Measurements from ENCODE around the gene AAK1.

Gene AAK1

DNA sequence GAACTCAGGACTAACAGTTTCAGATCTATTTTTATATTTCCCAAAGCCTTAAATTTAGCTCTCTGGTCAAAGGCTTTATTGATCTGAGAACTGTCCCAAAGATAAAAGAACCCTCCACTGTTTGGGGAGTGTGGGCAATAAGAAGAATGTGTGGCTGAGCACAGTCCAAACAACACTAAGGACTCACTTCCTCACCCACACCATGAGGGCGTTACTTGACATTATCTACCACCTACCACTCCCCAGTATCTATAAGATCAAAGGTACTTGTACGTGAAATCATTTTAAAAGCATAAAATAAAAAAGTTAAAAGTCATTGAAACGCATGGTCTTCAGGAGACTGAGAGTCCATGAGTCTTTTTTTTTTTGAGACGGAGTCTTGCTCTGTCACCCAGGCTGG, 151.7 kb downstream of the AAK1 start:
- H3K9ac ChIP-seq (ENCODE audit: low read length) = no peak overlapping the region
- H3K36me3 ChIP-seq (ENCODE audit: control insufficient read depth, insufficient read depth, low read length) = peaks cover 14% of the 10 kb centered on the region; the same call in 1 of the 2 replicates
- no peak overlapping the region for H3K27ac ChIP-seq (ENCODE audit: low read depth, low read length)
- no peaks in the 10 kb centered on the region for H3K9me3 ChIP-seq (ENCODE audit: control insufficient read depth, insufficient read depth, low read depth, low read length)
- no peaks in the 10 kb centered on the region for H3K4me1 ChIP-seq (ENCODE audit: control insufficient read depth, insufficient read depth, low read length)
- H3K4me3 ChIP-seq (ENCODE audit: low read depth, low read length) = no peak overlapping the region
- no peaks in the 10 kb centered on the region for H3K27me3 ChIP-seq (ENCODE audit: control insufficient read depth, insufficient read depth, low read length)

DNA sequence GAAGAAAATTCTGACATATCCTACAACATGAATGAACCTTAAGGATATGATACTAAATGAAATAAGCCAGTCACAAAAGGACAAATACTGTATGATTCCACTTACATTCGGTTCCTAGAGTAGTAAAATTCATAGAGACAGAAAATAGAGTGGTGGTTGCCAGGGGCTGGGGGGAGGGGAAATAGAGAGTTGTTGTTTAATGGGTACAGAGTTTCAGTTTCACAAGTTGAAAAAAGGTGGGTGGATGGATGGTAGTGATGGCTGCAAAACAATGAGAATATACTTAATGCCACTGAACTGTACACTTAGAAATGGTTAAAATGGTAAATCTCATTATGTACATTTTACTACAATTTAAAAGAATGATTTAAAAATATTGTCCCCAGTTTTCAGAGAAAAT, 153.1 kb downstream of the AAK1 start:
- H3K27me3 ChIP-seq (ENCODE audit: control insufficient read depth, insufficient read depth, low read length) = no peaks in the 10 kb centered on the region
- H3K9ac ChIP-seq (ENCODE audit: low read length) = no peak overlapping the region
- H3K4me1 ChIP-seq (ENCODE audit: control insufficient read depth, insufficient read depth, low read length) = no peaks in the 10 kb centered on the region
- H3K4me3 ChIP-seq (ENCODE audit: low read depth, low read length) = no peak overlapping the region
- H3K9me3 ChIP-seq (ENCODE audit: control insufficient read depth, insufficient read depth, low read depth, low read length) = no peaks in the 10 kb centered on the region
- peaks cover 14% of the 10 kb centered on the region; the same call in 1 of the 2 replicates for H3K36me3 ChIP-seq (ENCODE audit: control insufficient read depth, insufficient read depth, low read length)
- no peak overlapping the region for H3K27ac ChIP-seq (ENCODE audit: low read depth, low read length)

DNA sequence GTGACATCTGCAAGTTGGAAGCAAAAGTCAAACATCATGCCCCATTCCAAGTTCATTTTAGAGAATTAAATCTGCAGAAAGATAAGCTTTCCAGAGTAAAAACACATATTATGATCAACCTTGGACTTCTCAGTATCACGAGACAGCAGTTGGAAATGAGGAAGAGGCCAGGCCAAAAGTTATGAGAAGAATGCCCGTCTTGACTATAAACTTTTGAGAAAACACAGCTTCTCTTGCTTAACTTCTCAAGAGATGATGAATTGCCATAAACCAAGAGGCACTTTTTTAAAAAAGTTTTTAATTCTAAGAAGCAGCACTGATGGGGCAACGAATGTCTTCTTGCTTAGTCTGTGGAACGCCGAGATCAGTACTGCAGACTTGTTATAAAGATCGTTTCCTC, 153.7 kb downstream of the AAK1 start:
- Histone ChIP-seq H3K27ac (ENCODE audit: low read depth, low read length) (no peak overlapping the region), H3K9me3 (ENCODE audit: control insufficient read depth, insufficient read depth, low read depth, low read length) (no peaks in the 10 kb centered on the region), H3K36me3 (ENCODE audit: control insufficient read depth, insufficient read depth, low read length) (peaks cover 14% of the 10 kb centered on the region; the same call in 1 of the 2 replicates), H3K9ac (ENCODE audit: low read length) (no peak overlapping the region), H3K4me3 (ENCODE audit: low read depth, low read length) (no peak overlapping the region), H3K4me1 (ENCODE audit: control insufficient read depth, insufficient read depth, low read length) (no peaks in the 10 kb centered on the region), H3K27me3 (ENCODE audit: control insufficient read depth, insufficient read depth, low read length) (no peaks in the 10 kb centered on the region)

DNA sequence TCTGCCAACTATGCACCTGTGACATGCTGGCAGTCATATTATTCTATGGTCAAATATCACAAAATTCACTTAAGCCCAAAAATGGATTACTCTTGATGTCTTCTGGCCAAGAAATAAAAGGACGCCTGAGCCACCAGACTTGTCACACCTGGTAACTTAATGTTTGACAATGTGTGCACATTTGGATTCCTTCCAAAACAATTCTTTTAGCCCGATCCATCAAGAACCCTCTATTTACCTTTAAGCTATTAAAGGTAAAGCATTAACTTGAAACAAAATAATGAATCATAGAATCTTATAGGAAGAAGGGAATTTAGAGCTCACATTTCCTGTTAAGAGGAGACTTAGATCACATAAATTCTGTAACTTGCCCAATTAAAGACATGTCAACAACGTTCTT, 159.8 kb downstream of the AAK1 start:
- H3K27me3 ChIP-seq (ENCODE audit: control insufficient read depth, insufficient read depth, low read length) = no peaks in the 10 kb centered on the region
- no peak overlapping the region for H3K27ac ChIP-seq (ENCODE audit: low read depth, low read length)
- no peak overlapping the region for H3K9ac ChIP-seq (ENCODE audit: low read length)
- no peaks in the 10 kb centered on the region for H3K9me3 ChIP-seq (ENCODE audit: control insufficient read depth, insufficient read depth, low read depth, low read length)
- H3K36me3 ChIP-seq (ENCODE audit: control insufficient read depth, insufficient read depth, low read length) = peaks cover 5% of the 10 kb centered on the region; the same call in 1 of the 2 replicates
- H3K4me1 ChIP-seq (ENCODE audit: control insufficient read depth, insufficient read depth, low read length) = no peaks in the 10 kb centered on the region
- no peak overlapping the region for H3K4me3 ChIP-seq (ENCODE audit: low read depth, low read length)

DNA sequence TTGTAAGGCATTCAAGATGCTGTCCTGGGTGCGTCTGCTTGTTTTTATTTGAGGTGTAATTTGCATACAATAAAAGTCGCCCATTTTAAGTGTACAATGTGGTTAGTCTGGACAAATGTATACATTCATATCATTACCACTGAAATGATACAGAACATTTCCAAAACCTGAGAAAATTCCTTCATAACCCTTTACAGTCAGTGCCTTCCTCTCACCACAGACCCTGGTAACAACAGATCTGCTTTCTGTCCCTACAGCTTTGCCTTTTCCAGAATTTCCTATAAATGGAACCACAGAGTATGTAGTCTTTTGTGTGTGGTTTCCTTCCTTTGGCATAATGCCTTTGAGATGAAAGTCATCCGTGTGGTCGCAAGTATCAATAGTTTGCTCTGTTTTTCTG, 160.5 kb downstream of the AAK1 start:
- Histone ChIP-seq H3K4me3 (ENCODE audit: low read depth, low read length) (no peak overlapping the region), H3K36me3 (ENCODE audit: control insufficient read depth, insufficient read depth, low read length) (peaks cover 5% of the 10 kb centered on the region; the same call in 1 of the 2 replicates), H3K27me3 (ENCODE audit: control insufficient read depth, insufficient read depth, low read length) (no peaks in the 10 kb centered on the region), H3K9ac (ENCODE audit: low read length) (no peak overlapping the region), H3K4me1 (ENCODE audit: control insufficient read depth, insufficient read depth, low read length) (no peaks in the 10 kb centered on the region), H3K27ac (ENCODE audit: low read depth, low read length) (no peak overlapping the region), H3K9me3 (ENCODE audit: control insufficient read depth, insufficient read depth, low read depth, low read length) (no peaks in the 10 kb centered on the region)

DNA sequence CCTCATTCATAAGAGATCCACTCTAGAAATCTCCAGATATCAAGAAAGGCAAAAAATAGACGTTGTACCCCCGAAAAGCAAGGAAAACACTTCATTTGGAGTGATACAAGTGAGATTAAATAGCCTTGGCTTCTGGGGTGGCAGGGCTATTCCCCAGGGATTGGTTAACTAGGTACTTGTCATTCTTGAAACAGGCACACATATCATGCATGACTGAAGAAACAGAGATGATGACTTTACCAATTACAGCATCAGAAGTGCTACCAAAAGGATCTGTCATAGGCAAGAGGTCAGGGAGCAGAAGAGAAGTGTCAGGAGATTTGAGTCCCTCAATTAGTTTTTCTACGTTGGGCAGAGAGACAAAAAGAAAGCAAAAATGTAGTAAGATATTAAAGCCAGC, 161.1 kb downstream of the AAK1 start:
- Histone ChIP-seq H3K36me3 (ENCODE audit: control insufficient read depth, insufficient read depth, low read length) (peaks cover 5% of the 10 kb centered on the region; the same call in 1 of the 2 replicates), H3K9ac (ENCODE audit: low read length) (no peak overlapping the region), H3K27me3 (ENCODE audit: control insufficient read depth, insufficient read depth, low read length) (no peaks in the 10 kb centered on the region), H3K4me3 (ENCODE audit: low read depth, low read length) (no peak overlapping the region), H3K27ac (ENCODE audit: low read depth, low read length) (no peak overlapping the region), H3K4me1 (ENCODE audit: control insufficient read depth, insufficient read depth, low read length) (peaks cover under 1% of the 10 kb centered on the region; the same call in 1 of the 2 replicates), H3K9me3 (ENCODE audit: control insufficient read depth, insufficient read depth, low read depth, low read length) (no peaks in the 10 kb centered on the region)

DNA sequence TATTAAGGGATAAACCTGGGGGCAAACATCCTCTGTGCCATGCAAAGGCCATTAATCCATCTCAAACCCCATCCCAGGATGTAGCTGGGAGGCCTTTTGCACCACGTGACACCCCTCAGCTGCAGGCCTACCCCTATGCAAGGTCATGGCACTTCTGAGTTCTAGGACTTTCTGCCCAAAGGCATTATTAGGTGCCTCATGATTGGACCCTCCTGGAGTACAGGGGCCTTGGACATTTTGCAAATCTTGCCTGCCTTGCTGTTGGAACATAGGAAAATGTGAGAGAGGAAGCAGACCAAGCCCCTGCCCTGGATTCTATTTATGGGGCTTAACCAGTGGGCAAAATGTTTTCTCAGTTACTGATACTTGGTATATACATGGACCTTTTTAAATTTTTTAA, 162.1 kb downstream of the AAK1 start:
- H3K9ac ChIP-seq (ENCODE audit: low read length) = no peak overlapping the region
- no peaks in the 10 kb centered on the region for H3K9me3 ChIP-seq (ENCODE audit: control insufficient read depth, insufficient read depth, low read depth, low read length)
- no peaks in the 10 kb centered on the region for H3K27me3 ChIP-seq (ENCODE audit: control insufficient read depth, insufficient read depth, low read length)
- peaks cover 3% of the 10 kb centered on the region; the same call in 1 of the 2 replicates for H3K4me1 ChIP-seq (ENCODE audit: control insufficient read depth, insufficient read depth, low read length)
- no peaks in the 10 kb centered on the region for H3K36me3 ChIP-seq (ENCODE audit: control insufficient read depth, insufficient read depth, low read length)
- no peak overlapping the region for H3K27ac ChIP-seq (ENCODE audit: low read depth, low read length)
- H3K4me3 ChIP-seq (ENCODE audit: low read depth, low read length) = no peak overlapping the region

DNA sequence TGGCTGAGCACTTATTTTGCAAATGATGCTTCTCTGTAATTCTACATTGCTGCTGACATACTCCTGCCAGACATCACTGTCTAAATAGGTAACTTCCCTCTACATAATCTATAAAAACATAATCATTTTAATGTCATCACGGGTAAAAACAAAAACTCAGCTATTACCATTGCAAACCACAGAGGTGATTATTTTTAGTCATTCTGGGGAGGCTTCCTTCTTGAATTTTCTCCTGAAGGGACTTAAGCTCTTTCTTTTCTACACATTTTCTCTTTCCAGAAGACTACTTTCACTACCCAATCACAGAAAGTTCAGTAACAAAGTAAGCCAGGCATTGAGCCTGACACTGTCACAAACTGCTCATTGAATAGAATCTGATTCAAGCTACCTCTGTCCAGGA, 165.9 kb downstream of the AAK1 start:
- H3K9ac ChIP-seq (ENCODE audit: low read length) = no peak overlapping the region
- no peak overlapping the region for H3K4me3 ChIP-seq (ENCODE audit: low read depth, low read length)
- no peaks in the 10 kb centered on the region for H3K9me3 ChIP-seq (ENCODE audit: control insufficient read depth, insufficient read depth, low read depth, low read length)
- H3K27ac ChIP-seq (ENCODE audit: low read depth, low read length) = no peak overlapping the region
- H3K27me3 ChIP-seq (ENCODE audit: control insufficient read depth, insufficient read depth, low read length) = no peaks in the 10 kb centered on the region
- peaks cover 9% of the 10 kb centered on the region; the same call in 1 of the 2 replicates for H3K4me1 ChIP-seq (ENCODE audit: control insufficient read depth, insufficient read depth, low read length)
- H3K36me3 ChIP-seq (ENCODE audit: control insufficient read depth, insufficient read depth, low read length) = peaks cover 5% of the 10 kb centered on the region; the same call in 1 of the 2 replicates

DNA sequence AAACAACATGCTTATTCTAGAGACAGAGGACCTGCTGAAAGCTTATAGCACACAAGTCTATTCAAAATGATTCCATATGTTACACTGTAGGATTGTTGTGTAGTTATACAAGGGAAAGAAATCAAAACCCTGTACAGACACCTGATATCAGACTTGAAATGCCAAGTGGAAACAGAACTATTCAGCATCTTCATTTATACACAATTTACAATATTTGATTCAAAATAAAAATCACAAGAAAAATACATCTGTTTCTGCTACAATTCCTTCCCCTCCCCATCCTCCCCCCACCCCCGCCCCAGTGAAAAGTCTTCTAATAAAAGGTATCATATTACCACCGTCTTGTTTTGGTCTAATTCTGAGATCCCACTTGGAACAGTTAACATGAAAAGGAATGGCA, 168.9 kb downstream of the AAK1 start:
- H3K4me1 ChIP-seq (ENCODE audit: control insufficient read depth, insufficient read depth, low read length) = peaks cover 24% of the 10 kb centered on the region
- no peak overlapping the region for H3K4me3 ChIP-seq (ENCODE audit: low read depth, low read length)
- no peaks in the 10 kb centered on the region for H3K9me3 ChIP-seq (ENCODE audit: control insufficient read depth, insufficient read depth, low read depth, low read length)
- no peak overlapping the region for H3K9ac ChIP-seq (ENCODE audit: low read length)
- no peaks in the 10 kb centered on the region for H3K27me3 ChIP-seq (ENCODE audit: control insufficient read depth, insufficient read depth, low read length)
- H3K27ac ChIP-seq (ENCODE audit: low read depth, low read length) = no peak overlapping the region
- peaks cover 5% of the 10 kb centered on the region; the same call in 1 of the 2 replicates for H3K36me3 ChIP-seq (ENCODE audit: control insufficient read depth, insufficient read depth, low read length)

DNA sequence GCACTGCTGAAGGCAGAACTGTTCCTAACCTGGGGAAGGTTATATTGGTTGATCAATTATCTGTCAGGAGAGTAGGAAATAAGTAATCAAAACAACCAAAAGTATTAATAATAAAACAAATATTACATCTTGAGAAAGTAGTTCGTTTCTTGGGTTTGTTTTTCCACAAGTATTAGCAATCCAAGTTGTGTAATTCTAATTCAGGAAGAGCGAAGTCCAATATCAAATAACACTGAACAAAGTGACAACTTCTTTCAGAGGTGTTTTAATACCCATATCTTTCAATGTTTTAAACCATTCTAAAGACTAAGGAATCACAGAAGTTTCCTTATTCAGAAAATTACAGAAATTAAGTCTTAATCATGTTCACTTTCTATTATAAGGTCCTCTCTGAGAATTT, 171.7 kb downstream of the AAK1 start:
- Histone ChIP-seq H3K4me1 (ENCODE audit: control insufficient read depth, insufficient read depth, low read length) (peaks cover 27% of the 10 kb centered on the region), H3K36me3 (ENCODE audit: control insufficient read depth, insufficient read depth, low read length) (peaks cover 5% of the 10 kb centered on the region; the same call in 1 of the 2 replicates), H3K27ac (ENCODE audit: low read depth, low read length) (no peak overlapping the region), H3K9me3 (ENCODE audit: control insufficient read depth, insufficient read depth, low read depth, low read length) (no peaks in the 10 kb centered on the region), H3K4me3 (ENCODE audit: low read depth, low read length) (no peak overlapping the region), H3K9ac (ENCODE audit: low read length) (no peak overlapping the region), H3K27me3 (ENCODE audit: control insufficient read depth, insufficient read depth, low read length) (no peaks in the 10 kb centered on the region)

DNA sequence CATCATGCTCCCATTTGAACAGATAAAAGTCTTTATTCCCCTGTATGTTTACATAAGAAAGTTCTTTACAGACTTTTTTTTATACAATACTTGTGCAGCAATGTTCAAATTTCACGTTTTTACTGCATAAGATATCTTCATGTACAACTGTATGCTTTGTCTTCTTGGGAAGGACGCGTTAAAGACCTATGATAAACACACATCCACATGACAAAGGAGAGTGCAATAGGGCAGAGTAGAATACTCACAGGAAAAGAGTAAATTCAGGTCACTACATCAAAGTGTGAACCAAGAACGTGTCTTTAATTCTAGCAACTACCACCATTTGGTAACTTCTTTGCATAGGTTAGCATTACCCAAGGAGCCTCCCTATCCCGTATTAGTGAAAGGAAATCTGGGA, 172.6 kb downstream of the AAK1 start:
- no peak overlapping the region for H3K9ac ChIP-seq (ENCODE audit: low read length)
- no peaks in the 10 kb centered on the region for H3K27me3 ChIP-seq (ENCODE audit: control insufficient read depth, insufficient read depth, low read length)
- H3K36me3 ChIP-seq (ENCODE audit: control insufficient read depth, insufficient read depth, low read length) = peaks cover 10% of the 10 kb centered on the region
- no peak overlapping the region for H3K27ac ChIP-seq (ENCODE audit: low read depth, low read length)
- no peak overlapping the region for H3K4me3 ChIP-seq (ENCODE audit: low read depth, low read length)
- no peaks in the 10 kb centered on the region for H3K9me3 ChIP-seq (ENCODE audit: control insufficient read depth, insufficient read depth, low read depth, low read length)
- peaks cover 27% of the 10 kb centered on the region for H3K4me1 ChIP-seq (ENCODE audit: control insufficient read depth, insufficient read depth, low read length)

DNA sequence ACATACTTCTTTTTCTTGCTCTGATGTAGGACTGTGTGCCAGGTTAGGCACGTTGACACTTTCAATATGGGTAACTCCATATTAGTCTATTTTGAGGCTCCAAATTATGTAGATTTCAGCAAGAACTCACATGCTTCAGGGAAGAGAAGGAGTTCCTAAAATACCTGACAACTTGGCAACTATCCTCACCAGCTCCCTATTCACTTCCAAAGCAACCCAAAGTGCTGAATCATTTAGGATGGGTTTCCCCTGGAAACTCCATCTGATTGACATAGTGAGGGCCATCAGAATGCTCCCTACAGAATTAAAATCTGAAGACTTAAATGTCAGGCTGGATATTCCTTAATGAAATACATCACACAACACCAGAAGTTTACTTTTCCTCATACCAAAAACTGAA, 173.8 kb downstream of the AAK1 start:
- H3K4me3 ChIP-seq (ENCODE audit: low read depth, low read length) = no peak overlapping the region
- no peaks in the 10 kb centered on the region for H3K9me3 ChIP-seq (ENCODE audit: control insufficient read depth, insufficient read depth, low read depth, low read length)
- H3K27ac ChIP-seq (ENCODE audit: low read depth, low read length) = no peak overlapping the region
- no peak overlapping the region for H3K9ac ChIP-seq (ENCODE audit: low read length)
- peaks cover 21% of the 10 kb centered on the region for H3K4me1 ChIP-seq (ENCODE audit: control insufficient read depth, insufficient read depth, low read length)
- peaks cover 12% of the 10 kb centered on the region for H3K36me3 ChIP-seq (ENCODE audit: control insufficient read depth, insufficient read depth, low read length)
- H3K27me3 ChIP-seq (ENCODE audit: control insufficient read depth, insufficient read depth, low read length) = no peaks in the 10 kb centered on the region

All from HUES6 (cell line).